Measurements from ENCODE around the gene TLE4. TPM values are rescaled to one million over a fixed set of nuclear protein-coding genes. Genes with fewer than 3 reads are reported as not detected.
"Not testable (repeated sequence)": the region's sequence is repeated elsewhere in the genome, so short reads cannot be mapped to it uniquely, and the experiment has no call there.

Gene TLE4
- total RNA-seq, 2 experiments from 2014 or later = 25.7 to 29.4 TPM

DNA sequence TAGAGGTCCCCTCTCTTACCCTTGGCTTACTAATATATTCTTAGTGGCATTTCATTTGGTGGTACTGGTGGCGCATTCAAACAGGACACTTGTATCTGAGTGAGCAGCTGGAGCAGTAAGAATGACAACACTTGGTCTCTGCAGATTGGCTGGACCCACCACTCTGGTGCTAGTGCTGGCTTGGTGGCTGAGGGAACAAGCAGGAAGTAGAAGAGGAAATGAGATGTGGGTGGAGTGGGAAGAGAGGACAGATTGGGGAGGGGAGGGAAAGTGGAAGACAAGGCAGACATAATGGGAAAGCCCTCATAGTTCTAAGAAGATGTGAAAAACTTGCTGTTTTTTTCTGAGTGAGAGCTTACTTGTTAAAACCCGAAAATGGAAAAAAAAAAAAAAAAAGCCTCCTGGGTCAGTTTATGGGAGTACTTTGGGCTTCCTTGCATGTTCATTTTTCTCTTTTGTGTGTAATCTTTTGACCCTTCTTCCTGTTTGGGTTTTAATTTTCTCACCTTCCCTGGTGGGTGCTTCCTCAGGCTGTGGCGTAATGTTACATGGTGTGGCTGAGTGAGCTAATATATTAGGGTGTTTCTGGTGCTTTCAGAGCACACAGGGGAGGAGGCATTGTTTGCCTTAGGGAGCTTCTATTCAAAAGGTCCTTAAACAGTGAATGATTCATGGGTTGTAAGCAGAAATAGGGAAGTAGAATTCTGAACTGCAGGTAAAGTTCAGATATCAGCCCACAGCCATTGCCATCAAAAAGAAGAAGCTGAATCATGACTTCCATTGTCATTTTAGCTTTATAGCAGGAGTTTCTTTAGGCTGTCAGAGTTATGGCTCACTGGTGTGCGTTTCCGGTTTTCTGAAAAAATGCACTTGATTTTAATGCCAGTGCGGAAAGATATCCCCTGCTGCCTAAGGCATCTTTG is 52.3 kb downstream of the TLE4 start:
- ChIA-PET POLR2A (interaction anchor here (0.6 to 1.7 kb wide), 6 partner anchors 10 to 260 kb away, joined by 3 to 13 read pairs (median 4); partner anchors contain the start of gene TLE4), CTCF (interaction anchor here (0.7 to 1.1 kb wide), 4 partner anchors 34 to 69 kb away, joined by 3 to 5 read pairs (median 5); no protein-coding TSS in a partner anchor)

DNA sequence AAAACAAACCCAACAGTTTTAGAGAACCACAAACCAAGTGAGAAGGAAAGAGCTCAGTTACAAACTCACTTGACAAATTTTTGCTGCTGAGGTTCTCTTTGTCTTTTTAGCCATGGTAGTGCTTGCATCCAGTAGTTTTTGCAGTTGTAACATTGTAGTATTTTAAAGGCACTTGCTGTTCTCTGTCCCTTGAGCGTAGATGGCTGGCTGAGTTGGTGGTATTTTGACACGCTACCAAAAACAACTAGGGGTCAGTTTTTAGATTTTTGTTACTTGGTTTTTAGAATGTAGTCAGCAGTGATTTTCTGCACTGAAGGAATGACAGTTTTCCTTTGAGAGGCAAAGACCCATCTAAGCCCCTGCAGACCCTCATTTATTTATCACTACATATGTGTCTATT is 58.0 kb downstream of the TLE4 start:
- CTCF ChIA-PET = interaction anchor here (0.6 kb wide), 1 partner anchor 103 kb away, joined by 3 read pairs; no protein-coding TSS in a partner anchor
- POLR2A ChIA-PET = no interaction called here

DNA sequence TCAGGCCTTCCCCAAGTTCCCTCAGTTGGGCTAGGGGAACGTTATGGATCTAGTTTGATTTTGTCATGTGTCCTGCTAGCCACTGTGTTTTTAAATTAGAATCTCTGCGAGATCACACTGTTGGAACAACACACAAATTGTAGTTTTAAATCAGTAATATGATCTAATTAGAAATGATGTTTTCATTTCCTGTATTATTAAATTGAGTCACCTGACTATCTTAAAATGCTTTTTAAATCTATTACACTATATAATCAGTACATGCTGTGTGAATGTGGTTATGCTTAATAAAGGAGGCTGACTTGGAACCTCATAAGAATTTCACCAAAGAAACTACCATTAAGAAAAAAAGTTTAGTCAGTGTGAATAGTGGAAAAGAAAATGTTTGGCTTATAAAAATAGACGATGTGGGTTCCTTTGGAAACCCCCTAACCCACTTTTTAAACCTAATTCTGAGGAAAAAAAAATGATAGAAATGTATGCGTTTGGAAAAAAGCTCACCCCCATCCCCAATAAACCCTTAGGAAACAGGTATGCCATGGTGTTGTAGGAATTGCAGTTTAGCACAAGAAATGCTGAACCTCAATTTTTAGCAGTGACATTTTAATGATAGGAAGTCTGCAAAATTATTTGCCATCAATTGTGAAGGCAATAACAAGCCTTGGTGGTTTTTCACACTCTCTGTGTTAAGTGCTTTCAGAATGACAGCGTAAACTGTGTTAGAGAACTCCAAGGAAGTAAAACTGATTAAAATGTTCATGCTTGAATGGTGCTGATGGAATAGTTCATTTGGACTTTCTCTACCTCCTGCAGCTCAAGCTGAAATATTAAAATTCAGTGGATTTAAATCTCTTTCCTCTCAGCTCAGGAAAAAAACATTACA is 59.0 kb downstream of the TLE4 start:
- CTCF ChIA-PET = no interaction called here
- POLR2A ChIA-PET = interaction anchor here (1.0 kb wide), 1 partner anchor 72 kb away, joined by 3 read pairs; no protein-coding TSS in a partner anchor

DNA sequence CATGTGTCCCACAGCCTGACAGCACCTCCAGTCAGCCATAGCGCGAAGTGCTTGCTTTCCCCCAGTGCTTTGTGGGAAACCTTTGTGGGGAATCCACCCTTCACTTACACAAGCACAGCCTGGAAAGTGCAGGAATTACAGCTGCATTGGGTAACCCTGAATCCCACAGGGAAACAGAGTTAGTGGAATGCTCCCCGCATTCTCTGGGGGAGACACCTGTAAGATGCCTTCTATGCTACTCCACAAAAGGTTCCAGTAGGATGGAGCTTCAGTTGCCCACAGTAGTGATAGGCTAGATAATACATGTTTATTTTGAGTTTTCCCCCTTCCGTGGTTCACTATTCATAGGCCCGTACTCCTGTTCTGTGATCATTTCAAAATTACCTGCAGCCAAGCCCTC is 60.3 kb downstream of the TLE4 start:
- ChIA-PET POLR2A (no interaction called here), CTCF (interaction anchor here (1.0 kb wide), 1 partner anchor 60 kb away, joined by 3 read pairs; the partner anchor contains the start of gene TLE4)

DNA sequence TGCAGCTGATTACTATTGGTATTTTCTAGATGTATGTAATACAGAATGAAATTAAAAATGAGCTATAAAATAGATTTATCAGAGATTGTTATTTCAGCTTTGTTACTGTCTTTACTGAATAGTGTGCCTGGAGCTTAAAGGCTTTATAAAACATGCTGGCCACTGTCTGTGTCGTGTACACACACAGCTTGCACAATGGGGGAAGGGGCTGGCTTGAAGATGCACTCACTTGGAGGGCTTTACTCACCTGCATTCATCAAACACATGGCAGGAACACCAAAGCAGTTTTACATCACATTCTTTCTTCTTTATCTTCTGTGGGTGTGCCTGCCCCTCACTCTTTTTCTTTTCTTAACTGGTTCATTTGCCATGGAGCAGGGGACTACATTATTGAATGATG is 60.9 kb downstream of the TLE4 start:
- CTCF ChIA-PET = interaction anchor here (1.0 kb wide), 1 partner anchor 61 kb away, joined by 3 read pairs; the partner anchor contains the start of gene TLE4
- POLR2A ChIA-PET = no interaction called here

DNA sequence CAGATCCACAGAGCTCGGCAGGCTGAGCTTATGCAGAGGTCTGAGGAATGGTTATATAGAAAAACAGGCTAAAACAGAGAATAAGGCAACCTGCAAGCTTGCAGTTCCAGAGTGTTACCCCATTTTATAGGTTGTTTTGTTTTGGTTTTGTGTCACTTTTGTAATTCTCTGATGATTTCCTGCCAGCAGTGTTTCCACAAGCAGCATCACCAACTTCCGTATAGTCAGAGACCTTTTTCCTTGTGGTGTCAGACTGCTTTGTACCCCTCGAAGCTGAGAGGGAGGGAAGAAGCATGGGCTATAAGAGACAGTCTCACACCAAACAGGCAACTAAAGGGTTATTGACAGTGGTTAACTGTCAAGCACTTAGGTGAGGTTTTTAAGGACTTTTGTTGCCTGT is 61.8 kb downstream of the TLE4 start:
- CTCF ChIA-PET = interaction anchor here (1.1 kb wide), 1 partner anchor 62 kb away, joined by 4 read pairs; the partner anchor contains the start of gene TLE4
- POLR2A ChIA-PET = interaction anchor here (0.5 kb wide), 1 partner anchor 9 kb away, joined by 13 read pairs; no protein-coding TSS in a partner anchor

DNA sequence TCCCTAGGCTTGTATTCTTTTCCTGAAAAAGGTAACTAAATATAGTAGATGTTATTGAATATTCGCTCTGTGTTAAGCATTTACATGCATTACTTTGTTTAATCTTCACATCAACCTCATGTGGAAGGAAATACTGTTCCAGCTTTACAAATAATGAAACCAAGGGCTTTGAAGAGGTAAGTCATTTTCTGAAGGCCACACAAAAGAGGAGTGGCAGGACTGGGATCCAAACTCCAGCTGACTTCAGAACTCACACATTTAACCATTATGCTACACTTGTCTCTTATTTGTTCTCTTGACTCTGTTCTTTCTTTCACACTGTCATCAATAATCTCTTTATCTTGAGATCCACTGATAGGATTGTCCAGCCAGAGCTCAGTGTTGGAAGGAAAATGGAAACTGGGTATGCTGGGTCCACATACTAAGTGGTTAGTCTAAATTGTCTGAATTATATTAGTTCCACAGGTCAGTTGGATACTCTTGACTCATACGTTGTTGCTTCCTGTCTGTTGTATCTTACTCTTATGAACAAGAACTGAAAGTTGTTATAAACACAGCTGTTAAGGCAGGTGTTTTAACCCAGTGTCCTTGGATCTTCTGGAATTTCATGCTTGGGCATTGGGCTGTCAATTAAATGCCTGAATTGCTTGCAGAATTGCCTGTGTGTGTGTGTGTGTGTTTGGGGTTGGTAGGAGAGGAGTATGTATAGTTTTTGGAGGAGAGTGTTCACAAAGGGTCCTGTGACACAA is 65.6 kb downstream of the TLE4 start:
- CTCF ChIA-PET = no interaction called here
- POLR2A ChIA-PET = no interaction called here

DNA sequence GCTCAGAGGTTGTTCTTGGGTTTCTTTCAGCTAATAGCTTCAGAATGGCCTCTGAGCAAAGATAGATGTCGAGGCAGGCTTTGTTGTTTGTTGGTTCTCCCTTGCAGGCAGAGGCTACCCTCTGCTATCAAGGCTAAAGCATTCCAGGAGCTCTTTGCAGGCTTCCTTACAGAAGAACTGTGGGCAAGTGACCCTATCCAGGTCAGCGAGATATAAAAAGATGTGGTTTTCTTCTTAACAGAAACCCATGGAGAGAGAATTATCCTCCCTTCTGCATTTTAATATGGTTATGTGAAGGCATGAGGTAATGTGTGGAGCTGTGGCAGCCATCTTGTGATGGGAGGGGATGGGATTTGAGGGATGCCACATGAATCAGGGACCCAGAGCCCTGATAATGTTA is 67.0 kb downstream of the TLE4 start:
- POLR2A ChIA-PET = no interaction called here
- CTCF ChIA-PET = no interaction called here

DNA sequence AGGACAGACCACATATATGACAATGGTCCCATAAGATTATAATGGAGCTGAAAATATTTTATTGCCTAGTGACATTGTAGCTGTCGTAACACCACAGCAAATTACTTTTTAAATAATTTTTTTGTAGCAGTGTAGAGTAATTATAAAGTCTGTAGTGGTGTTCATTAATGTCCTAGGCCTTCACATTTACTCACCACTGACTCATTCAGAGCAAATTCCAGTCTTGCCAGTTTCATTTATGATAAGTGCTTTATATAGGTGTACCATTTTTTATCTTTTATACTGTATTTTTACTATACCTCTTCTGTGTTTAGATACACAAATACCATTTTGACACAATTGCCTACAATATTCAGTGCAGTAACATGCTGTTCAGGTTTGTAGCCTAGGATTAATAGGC is 67.6 kb downstream of the TLE4 start:
- ChIA-PET POLR2A (no interaction called here), CTCF (no interaction called here)

DNA sequence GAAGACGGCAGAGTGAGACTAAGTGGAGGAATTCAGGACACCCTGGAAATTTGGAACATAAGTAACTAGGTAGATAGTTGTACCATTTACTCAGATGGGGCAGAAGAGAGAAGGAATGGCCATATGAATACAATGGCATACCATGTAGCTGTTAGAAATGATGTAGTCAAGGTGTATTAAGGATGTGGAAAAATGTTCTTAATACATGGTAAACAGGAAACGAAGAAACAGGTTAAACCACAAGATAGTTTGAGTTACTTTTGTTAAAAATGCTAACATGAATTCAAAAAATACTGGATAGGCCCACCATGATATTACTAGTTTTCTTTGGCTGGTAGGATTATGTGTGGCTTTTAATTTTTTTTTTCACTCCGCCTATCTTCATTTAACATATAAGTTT is 68.3 kb downstream of the TLE4 start:
- POLR2A ChIA-PET, CTCF ChIA-PET: not testable (repeated sequence)

DNA sequence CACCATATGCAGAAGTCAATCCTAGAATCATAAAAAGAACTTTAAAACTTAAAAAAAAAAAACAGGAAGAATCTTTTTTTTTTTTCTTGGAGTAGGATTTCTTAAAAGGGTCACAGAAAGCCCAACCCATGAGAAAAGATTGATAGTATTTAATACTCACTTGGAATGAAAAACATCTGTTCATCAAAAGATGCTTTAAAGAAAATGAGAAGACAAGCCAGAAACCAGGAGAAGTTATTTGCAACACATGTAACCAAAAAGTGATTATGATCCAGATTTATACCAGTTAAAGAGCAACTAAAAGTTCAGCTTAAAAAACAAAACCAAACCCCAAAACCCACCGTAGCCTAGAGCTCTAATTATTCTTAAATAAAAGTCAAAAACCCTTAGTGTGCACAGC is 69.3 kb downstream of the TLE4 start:
- ChIA-PET POLR2A (no interaction called here), CTCF (no interaction called here)

DNA sequence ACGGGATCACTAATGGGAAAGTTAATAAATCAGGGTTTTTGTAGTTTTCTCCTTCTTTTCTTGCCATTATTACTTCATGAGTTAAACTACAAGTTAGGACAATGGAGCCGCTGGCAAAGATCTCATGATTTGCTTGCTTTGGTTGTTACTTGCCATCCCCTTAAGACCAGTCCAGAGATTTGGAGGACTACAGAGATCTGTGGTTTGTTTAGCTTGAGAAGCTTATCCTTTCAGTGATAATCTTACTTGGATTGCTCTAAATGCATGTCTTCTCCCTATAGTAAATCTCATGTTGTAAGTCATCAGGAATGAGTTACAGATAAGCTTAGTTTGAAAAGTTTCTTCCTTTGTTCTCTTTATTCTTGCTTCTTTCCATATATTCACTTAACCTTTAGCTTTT is 70.9 kb downstream of the TLE4 start:
- POLR2A ChIA-PET = interaction anchor here (0.6 kb wide), 1 partner anchor 11 kb away, joined by 4 read pairs; no protein-coding TSS in a partner anchor
- CTCF ChIA-PET = no interaction called here

DNA sequence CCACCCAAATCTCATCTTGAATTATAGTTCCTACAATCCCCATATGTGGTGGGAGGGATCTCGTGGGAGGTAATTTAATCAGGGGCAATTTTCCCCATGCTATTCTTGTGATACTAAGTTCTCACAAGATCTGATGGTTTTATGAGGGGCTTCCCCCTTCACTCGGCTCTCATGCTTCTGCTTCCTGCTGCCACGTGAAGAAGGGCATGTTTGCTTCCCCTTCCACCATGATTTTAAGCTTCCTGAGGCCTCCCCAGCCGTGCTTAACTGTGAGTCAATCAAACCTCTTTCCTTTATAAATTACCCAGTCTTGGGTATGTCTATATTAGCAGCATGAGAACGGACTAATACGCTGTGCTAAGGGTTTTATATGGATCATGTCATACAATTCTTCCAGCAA is 72.3 kb downstream of the TLE4 start:
- POLR2A ChIA-PET = no interaction called here
- CTCF ChIA-PET = no interaction called here

DNA sequence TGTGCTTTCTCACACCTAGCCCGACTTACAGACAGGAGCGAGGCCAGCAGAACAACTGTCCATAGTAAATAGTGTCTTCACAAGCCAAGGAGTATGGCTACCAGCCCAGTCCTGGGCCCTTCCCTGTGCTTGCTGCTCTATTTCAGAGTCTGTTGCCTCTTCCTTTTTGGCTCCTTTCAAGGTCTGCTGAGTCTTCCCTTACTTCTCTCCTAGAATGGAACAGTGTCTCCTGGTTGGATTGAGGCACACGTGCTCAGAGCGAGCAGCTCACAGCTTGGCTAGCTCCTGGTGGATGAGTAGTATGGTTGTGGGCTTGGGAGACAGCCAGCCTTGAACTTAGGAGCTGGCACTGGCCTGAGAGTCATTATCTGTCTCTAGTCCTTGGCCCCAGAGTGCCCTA is 72.8 kb downstream of the TLE4 start:
- POLR2A ChIA-PET = no interaction called here
- CTCF ChIA-PET = no interaction called here

DNA sequence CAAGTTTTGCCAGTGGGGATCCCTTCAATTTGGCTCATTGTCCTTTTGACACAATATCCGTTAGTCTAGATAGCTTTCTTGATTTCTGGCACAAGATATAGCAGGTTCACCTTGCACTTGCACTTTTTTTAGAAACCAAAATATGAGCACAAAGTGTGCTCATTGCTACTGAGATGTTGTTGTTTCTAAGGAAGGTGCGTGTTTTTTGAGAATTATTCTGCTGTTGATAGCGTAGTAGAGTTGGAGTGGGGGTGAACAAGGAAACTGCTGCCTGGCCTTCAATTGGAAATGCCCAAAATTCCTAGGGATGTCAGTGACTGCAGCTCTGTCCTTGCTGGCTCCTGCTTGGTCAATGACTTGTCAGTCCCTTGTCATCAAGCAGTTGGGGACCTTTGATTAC is 73.3 kb downstream of the TLE4 start:
- CTCF ChIA-PET = no interaction called here

DNA sequence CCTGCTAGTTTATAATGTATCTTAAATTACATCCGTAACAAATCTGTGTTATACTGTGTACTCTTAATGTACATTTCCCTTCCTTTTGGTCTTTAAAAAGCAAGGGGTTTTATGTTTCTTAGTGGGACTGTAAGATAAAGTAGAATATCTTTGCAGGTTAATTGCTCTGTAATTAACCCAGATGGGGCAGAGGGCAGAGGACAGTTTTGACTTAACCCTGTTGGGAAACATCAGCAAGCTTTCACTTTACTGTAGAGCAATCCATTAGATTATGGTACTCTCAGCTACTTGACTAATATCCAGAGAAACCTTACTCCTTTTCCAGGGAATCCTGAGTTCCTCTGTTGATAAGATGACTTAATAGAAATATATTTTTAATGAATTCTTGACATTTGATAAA is 74.3 kb downstream of the TLE4 start:
- ChIA-PET POLR2A (no interaction called here), CTCF (no interaction called here)

More for the DNA sequence above, 73.3 kb downstream of the TLE4 start:
- POLR2A ChIA-PET = no interaction called here

DNA sequence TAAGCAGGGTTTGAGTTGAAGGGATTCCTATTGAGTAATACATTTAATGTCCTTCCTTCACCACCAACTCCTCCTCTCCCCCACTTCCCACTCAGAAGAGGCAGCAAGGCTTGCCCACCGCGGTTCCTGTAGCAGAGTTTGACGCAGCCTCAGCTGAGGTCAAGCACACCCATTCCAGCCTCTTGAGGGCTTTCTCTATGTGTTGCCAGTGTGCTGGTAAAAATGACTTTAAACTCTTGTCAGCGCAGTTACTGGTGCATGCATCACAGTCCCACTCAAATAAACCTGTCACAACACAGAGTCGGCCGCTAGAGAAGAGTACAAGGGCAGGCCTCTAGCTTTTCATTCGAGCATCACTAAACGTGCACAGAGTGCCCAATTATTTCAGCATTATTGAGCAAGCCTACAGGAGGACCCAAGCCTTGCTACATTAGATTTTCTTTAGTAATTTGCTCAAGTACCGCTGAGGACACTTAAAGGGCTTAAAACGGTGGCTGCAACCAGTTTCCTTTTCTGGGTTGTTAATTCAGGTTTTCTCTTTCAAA is 79.6 kb downstream of the TLE4 start:
- POLR2A ChIA-PET = no interaction called here
- CTCF ChIA-PET = no interaction called here

DNA sequence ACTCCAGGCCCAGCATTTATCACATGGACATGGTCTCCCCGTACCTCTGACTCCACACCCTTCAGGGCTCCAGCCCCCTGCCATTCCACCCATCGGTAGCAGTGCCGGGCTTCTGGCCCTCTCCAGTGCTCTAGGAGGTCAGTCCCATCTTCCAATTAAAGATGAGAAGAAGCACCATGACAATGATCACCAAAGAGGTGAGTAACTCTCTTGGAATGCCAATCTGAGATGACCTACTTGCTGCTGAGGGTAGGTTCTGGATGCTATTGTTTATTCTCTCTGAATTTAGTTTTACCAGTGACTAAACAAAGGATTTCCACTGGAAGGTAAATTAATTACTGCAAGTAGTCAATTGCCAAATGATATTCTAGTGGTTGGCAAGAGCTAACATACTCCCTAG is 80.8 kb downstream of the TLE4 start:
- CTCF ChIA-PET = no interaction called here
- POLR2A ChIA-PET = no interaction called here

DNA sequence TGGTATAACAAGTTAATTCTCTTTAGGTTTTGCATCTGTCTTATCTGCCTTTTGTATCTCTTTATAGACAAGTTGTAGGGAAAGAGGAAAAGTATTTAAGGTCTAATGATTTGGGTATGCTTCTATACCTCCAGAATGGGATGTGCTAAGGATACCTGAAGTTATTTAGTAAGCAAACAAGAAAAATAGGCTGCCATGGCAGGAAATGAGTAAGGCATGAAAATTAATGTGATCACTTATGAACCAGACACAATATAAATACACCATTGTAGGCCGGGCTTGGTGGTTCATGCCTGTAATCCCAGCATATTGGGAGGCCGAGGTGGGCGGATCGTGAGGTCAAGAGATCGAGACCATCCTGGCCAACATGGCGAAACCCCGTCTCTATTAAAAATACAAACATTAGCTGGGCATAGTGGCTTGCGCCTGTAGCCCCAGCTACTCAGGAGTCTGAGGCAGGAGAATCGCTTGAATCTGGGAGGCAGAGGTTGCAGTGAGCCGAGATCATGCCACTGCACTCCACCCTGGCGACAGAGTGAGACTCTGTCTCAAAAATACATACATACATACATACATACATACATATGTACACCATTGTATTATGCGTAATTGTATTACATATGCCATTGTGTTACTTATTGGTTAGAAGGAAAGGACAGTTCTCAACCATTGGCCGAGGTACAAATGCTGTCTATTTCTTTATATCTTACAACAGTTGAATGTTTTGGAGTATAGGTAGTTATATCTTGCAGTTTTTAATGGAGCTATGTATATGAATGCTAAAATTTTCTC is 83.0 kb downstream of the TLE4 start:
- POLR2A ChIA-PET = interaction anchor here (0.7 kb wide), 1 partner anchor 13 kb away, joined by 4 read pairs; no protein-coding TSS in a partner anchor
- CTCF ChIA-PET = not testable (repeated sequence)
